HG02870 (cell line): ENCODE measurements around the gene TCP11L2.
"Not testable (repeated sequence)": the region's sequence is repeated elsewhere in the genome, so short reads cannot be mapped to it uniquely, and the experiment has no call there.

Experiments
- ATAC-seq: cut with Tn5 transposase; IDR thresholded peaks from one replicate; pipeline ENCODE4 v1.9.1; 2021; ENCODE audit warnings: mild to moderate bottlenecking, moderate library complexity; ENCODE audit not compliant: unreplicated experiment

TCP11L2 gene

DNA sequence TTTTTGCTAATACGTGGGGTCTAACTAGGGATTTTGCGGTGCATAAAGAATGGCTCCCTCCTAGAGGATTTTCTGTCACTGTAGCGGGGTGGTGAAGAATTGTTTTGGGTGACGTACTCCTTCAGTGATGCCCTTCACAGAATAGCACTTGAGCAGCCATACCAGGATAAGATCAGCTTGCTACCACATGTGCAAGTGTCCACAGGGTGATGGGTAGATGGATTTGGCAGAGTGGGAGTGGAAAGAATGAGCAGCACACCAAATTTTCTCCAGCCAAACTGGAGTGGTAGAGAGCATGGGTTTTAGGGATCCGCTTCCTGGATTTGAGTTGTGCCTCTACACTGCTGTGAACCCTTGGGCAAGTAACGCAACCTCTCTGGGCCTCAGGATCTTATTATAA, 2.3 kb downstream of the TCP11L2 start:
- no peak for ATAC-seq

DNA sequence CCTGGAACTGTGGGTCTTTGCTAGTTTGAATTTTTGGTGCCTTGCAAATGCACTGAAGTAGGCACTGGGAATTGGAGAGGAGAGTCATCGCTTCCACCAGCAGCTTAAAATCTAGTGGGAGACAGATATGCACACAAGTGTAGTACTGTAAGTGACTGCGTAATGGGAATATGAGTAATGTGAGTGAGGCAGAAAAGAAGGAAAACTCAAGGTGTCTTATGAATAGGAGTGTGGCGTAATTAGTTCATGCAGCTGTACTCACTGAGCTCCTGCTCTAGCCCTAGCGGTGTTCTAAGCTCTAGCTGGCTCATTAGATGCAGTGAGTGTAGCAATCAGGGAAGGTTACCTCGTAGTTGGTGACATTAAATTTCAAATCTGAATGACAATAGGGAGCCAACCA, 2.8 kb downstream of the TCP11L2 start:
- no peak for ATAC-seq

- no peak for ATAC-seq
Observed at GRCh38 chr12:106307181-106307580, 4.6 kb downstream of the TCP11L2 start.

- ATAC-seq, result no peak
Observed at GRCh38 chr12:106308121-106308520, 5.6 kb downstream of the TCP11L2 start.

GRCh38 chr12:106308611-106309010, 6.1 kb downstream of the TCP11L2 start:
- no peak for ATAC-seq

- no peak for ATAC-seq
Observed at GRCh38 chr12:106309671-106310505, 7.4 kb downstream of the TCP11L2 start.

DNA sequence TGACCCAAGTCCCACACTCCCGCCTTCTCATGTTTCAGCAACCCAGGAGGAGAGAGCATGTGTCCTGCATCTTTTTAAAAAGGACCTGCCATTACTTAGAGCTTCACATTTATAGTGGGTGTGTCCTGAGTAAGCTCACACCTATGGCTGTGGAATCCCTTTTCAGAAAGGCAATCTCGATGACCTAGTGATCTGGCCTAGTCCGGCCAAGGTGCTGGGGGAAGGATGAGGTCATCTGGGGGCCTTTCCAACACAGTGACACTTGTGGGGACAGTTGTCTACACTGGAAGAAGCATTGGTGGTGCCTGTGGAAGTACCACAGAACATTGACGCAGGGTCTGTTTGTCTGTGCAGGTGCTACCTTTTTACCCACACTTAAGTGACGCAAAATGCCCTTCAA, 8.2 kb downstream of the TCP11L2 start:
- no peak for ATAC-seq

DNA sequence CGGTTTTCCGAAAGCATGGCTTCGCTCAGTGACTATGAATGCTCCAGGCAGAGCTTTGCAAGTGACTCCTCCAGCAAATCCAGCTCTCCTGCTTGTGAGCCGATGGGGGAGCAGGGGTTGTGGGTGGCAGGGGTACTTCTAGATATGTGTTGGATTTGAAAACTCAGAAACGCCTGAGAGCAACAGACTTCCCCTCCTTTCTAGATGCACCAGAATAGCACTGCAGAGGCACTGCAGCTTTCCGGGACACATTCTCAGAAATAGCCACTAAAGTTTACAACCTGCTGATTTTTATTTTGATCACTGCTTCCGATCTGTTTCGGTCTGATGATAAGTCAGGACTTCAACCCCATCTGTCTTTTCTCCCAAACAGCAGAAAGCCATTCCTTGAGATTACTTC, 8.6 kb downstream of the TCP11L2 start:
- no peak for ATAC-seq

DNA sequence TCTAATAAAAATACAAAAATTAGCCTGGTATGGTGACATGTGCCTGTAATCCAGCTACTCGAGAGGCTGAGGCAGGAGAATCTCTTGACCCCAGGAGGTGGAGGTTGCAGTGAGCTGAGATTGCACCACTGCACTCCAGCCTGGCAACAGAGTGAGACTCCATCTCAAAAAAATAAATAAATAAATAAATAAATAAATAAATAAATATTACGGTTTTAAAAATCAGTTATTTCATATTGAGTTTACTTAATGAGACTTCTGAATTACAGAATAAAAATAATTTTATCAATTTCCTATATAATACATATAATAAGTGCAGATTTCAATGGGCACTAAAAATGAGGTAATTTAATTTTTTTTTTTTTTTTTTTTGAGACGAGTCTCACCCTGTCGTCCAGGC, 10.9 kb downstream of the TCP11L2 start:
- ATAC-seq, result not testable (repeated sequence)

DNA sequence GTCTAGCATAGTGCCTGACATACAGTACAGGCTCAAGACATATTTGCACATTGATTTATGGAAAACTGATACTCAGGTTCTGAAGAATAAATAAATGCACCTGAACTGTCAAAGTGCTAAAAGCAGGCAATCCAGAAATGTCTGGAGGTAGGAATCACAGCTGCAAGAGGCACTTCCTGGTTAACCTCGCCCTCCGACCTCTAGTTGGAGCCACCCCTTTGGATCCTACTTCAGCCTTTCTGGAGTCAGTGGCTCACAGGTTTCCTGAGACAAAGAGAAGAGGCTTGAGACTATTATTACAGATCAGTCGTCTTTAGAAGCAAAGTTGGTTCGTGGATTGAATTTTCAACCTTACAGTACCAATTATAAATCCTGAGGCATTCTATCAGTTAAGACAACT, 13.0 kb downstream of the TCP11L2 start:
- no peak for ATAC-seq

DNA sequence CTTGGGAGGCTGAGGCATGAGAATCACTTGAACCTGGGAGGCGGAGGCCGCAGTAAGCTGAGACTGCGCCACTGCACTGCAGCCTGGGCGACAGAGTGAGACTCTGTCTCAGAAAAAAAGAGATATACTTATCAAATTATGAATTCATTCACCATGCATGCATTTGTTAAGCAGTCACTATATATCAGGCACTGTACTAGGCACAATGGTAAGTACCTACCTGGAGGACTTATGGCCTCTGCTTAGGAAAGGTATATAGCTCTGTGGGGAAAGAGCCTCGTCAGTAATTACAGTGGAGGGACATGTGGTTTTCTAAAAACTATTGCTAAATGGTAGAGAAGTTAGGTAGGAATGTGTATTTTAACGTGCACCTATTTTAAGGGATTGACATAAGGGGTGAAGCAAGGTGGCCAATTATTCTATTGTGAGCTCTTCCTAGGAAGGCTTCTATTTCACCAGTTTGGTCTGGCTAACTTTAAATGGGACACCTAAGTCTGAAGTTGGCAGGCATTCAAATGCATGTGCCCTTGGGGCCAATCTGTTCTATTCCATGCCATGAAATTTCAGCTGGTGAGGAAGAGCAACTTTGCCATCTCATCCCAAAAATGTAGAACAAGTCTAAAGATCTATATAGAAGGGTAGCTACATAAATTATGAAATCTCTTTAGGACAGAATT, 15.0 kb downstream of the TCP11L2 start:
- no peak for ATAC-seq

DNA sequence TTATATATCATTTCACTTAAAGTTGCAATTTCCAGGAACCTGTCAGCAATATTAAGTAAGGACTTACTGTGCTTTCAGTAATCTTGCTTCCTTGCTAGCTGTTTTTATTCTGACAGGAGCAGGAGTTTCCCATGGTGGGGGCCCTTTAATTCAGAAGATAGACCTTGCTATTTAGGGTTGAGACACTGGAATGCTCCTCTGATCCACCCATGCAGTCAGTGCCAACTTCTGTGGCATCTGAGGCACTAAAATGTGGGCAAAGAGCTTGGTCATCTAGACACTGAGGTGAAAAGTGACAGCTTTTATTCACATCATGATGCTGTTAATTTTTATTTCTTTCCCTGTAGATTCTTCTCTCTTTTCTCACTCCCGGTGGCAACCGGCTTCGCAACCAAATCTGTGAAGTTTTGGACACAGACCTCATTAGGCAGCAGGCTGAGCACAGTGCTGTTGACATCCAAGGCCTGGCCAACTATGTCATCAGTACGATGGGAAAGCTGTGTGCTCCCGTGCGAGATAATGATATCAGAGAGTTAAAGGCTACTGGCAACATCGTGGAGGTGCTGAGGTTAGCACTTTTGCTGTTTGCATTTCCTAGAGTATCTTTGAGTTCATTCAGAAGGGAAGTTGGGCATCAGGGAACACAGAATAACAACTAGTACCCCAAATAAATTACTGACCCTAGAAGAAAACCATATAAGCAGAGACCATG, 18.8 kb downstream of the TCP11L2 start:
- ATAC-seq, result no peak

DNA sequence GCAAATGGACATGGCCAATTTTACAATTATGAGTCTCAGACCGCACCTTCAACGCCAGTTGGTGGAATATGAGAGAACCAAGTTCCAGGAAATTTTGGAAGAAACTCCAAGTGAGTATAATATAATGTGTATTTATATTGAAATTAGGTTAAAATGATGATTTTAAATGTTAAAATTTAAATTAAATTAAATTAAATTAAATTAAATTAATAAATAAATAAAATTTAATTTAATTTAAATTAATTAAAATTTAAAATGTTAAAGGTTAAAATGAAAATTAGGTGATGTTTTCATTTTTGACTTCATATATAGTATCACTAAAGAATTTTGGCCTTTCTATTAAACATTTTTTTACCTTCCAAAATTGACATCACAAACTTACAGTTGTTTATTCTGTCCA, 21.0 kb downstream of the TCP11L2 start:
- no peak for ATAC-seq

DNA sequence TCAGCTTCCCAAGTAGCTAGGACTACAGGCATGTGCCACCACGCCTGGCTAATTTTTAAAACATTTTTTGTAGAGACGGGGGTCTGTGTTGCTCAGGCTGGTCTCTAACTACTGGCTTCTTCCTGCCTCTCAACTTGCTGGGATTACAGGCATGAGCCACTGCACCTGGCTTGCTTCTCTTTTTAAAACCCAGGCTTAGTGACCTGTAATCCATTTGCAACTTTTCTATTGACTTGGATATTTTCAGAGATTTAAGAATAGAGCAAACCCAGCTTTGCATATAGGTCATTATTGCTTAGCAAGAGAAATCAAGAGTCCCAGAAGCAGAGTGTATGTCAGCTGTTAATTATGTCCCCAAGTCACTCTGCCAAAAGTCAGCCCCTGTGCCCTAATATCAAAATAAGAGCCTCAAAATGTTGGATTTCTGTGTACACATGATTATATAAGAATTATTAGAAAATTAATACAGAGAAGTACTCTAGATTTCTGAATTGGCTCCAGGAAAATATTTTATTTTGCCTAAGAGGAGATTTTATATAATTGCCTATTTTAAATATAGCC, 24.9 kb downstream of the TCP11L2 start:
- ATAC-seq, result no peak

GRCh38 chr12:106328735-106329134, 26.2 kb downstream of the TCP11L2 start:
- no peak for ATAC-seq

- ATAC-seq, result no peak
Observed at GRCh38 chr12:106329231-106329982, 26.9 kb downstream of the TCP11L2 start.

DNA sequence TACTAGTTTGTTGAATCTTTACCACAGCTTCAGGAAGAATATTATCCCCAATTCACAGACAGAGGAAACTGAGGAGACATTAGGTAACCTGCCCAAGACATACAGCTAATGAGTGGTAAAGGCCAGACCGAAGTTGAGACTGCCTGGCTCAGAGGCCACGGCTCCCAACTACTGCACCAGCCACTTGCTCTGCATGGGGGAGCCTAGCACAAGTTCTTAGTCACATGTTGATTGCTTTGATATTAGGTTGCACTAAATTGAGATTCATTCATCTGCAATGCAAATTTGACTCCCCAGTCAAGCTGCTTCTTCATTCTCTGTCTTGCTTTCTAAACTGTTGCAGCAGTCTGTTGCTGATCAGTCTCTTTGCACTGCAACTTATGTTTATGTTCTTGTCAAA, 29.1 kb downstream of the TCP11L2 start:
- ATAC-seq, result no peak

DNA sequence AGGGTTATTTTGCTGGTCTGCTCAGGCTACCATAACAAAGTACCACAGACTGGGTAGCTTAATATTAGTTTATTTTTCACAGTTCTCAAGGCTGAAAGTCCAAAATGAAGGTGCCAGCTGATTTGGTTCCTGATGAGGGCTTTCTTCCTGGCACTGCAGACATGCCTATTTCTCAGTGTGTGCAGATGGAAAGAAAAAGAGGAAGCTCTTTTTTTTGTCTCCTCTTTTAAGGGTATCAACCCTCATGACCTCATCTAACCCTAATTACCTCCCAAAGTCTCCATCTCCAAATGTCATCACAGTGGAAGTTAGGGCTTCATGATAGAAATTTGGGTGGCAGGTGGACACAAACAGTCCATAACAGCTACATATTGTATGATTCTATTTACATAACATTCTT, 30.0 kb downstream of the TCP11L2 start:
- no peak for ATAC-seq

- ATAC-seq, result no peak
Observed at GRCh38 chr12:106333010-106333409, 30.5 kb downstream of the TCP11L2 start.

GRCh38 chr12:106333756-106334155, 31.2 kb downstream of the TCP11L2 start:
- no peak for ATAC-seq
